Upper lobe of left lung (tissue), 6 donors: ENCODE results near the gene NBPF11. TPM values are rescaled to one million over a fixed set of nuclear protein-coding genes. Genes with fewer than 3 reads are reported as not detected.
"Not testable (repeated sequence)": the region's sequence is repeated elsewhere in the genome, so short reads cannot be mapped to it uniquely, and the experiment has no call there.

ENCODE experiments used
- ATAC-seq, 2 donors: fragments of 200-7000 bp; cut with Tn5 transposase; one replicate each; pipeline ENCODE4 v1.9.1; 2022; ENCODE audit warnings: mild to moderate bottlenecking in 2 of 2, moderate library complexity in 2 of 2; ENCODE audit not compliant: low FRiP score in 2 of 2
- DNase-seq, 2 donors: peaks; one replicate each; pipeline ENCODE4 v3.0.0-alpha.2; 2019 to 2020
- H3K27ac ChIP-seq, 4 donors: fragments of 200-600 bp; sonication (generic); one replicate each; pipeline ENCODE4 v1.5.1; 2016 to 2019
- H3K27me3 ChIP-seq, 4 donors: fragments of 200-600 bp; sonication (generic); one replicate each; pipeline ENCODE4 v1.5.1; 2017 to 2019
- H3K36me3 ChIP-seq, 4 donors: fragments of 200-600 bp; sonication (generic); one replicate each; pipeline ENCODE4 v1.5.1; 2016 to 2019
- H3K4me1 ChIP-seq, 4 donors: fragments of 200-600 bp; sonication (generic); one replicate each; pipeline ENCODE4 v1.5.1; 2018 to 2019
- H3K4me3 ChIP-seq, 4 donors: fragments of 200-600 bp; sonication (generic); one replicate each; pipeline ENCODE4 v1.5.1; 2017 to 2019; ENCODE audit warnings: mild to moderate bottlenecking in 2 of 4, moderate library complexity in 1 of 4
- H3K9me3 ChIP-seq, 4 donors: fragments of 200-600 bp; sonication (generic); one replicate each; pipeline ENCODE4 v1.5.1; 2018 to 2019
- EP300 ChIP-seq, 4 donors: sonication (generic); formaldehyde crosslinking; IDR thresholded peaks; one replicate each; pipeline ENCODE4 v1.5.1; 2017; ENCODE audit warnings: antibody characterized with exemption in 4 of 4, control low read depth in 2 of 4
- POLR2A ChIP-seq, 4 donors: fragments of 450-650 bp; IDR thresholded peaks; one replicate each; pipeline ENCODE4 v1.5.1; 2016 to 2017; ENCODE audit warnings: antibody characterized with exemption in 4 of 4, mild to moderate bottlenecking in 2 of 4
- POLR2AphosphoS5 ChIP-seq, 2 donors: sonication (generic); formaldehyde crosslinking; IDR thresholded peaks; one replicate each; pipeline ENCODE4 v1.5.1; 2017; ENCODE audit warnings: antibody characterized with exemption in 2 of 2
- WGBS, 2 donors: methylation state at CpG; one replicate each; pipeline ENCODE4 v1.1.5; 2017 to 2018; 5-methylcytosine and 5-hydroxymethylcytosine counted together
- total RNA-seq, 6 donors: library from RNA; depleted of rRNA in 4 of 6; stranded (reverse); fragments of >200 nt in 4 of 6; gene quantifications; one replicate each; pipeline versions ENCODE4 v1.1.0 to v1.2.1, GENCODE V29; 2016 to 2021
- TF ChIP-seq, protein P1 (sequence below), 6 experiments: fragments of 450-650 bp in 4 of 6; fragments of 200-600 bp in 2 of 6; sonication (generic) in 2 of 6; IDR thresholded peaks; one replicate each; pipeline ENCODE4 v1.5.1; 2016 to 2019; ENCODE audit warnings: antibody characterized with exemption in 6 of 6
- donor health status: DM: no; HTN: no; CAD: no; lungs with moderate emphysema.
- donor health status: DM: no; HTN: yes; CAD: no; lungs with severe emphysema.

Gene NBPF11
- 10 to 100 TPM in 4 of 6 donors, 1 to 10 TPM in 2; 7.1 to 29.3 (median 13.2) TPM for total RNA-seq

- not testable (repeated sequence) for H3K9me3 ChIP-seq, H3K27me3 ChIP-seq, H3K36me3 ChIP-seq
- Histone ChIP-seq H3K27ac (peak within 1 kb of the TSS; percentile 53 to 84 (median 75)), H3K4me3 (peak within 1 kb of the TSS; percentile 77 to 86 (median 82)), H3K4me1 (peaks cover 0 to 10% (median 3%) of the 10 kb centered on the region in 4 donors)
- WGBS, 2 donors, result 0 to 2% methylated on average over 23 to 30 of the region's 45 CpGs
- DNase-seq, result peak; percentile 92 to 96
- TF ChIP-seq POLR2A (IDR thresholded peaks at IDR 0.05) (peak in 1 of 4 donors; percentile 63), POLR2AphosphoS5 (IDR thresholded peaks at IDR 0.05) (peak in 1 of 2 donors; percentile 76)
- ATAC-seq, result peak; percentile 98 to 99
Measured at GRCh38 chr1:148151911-148152656, at the start of gene NBPF11. TSS of gene NBPF11 (minus strand) at chr1:148152281. CDS start at chr1:148127003, 25,278 bp downstream.

GRCh38 chr1:148197396-148197795, 45.3 kb upstream of the NBPF11 start:
- not testable (repeated sequence) for H3K27ac ChIP-seq, H3K4me1 ChIP-seq, H3K4me3 ChIP-seq, DNase-seq, ATAC-seq, H3K36me3 ChIP-seq, H3K9me3 ChIP-seq, H3K27me3 ChIP-seq
- WGBS, 2 donors, result no CpG with 5 or more reads among the region's 3 CpGs

DNA sequence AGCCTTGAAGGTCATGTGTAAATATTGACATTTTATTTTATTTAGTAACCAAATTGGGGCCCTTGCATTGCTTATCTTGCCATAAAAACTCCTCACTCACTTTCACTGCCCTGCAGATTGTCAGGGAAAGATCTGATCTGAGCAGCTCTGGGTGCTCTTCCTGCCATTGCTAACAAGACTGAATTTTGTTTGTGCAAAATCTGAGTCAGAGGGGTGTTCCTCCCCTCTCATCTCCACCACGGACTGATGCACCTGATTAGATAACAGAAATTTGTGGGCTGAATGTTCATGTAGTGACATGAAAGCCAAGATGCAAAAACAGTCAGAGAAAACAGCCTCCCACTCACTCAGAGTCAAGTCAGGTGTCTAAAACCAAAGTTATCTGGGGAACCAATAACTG, 44.9 kb upstream of the NBPF11 start:
- no CpG with 5 or more reads among the region's 1 CpG for WGBS, 2 donors
- H3K4me1 ChIP-seq, H3K4me3 ChIP-seq, ATAC-seq, H3K27me3 ChIP-seq, DNase-seq, H3K27ac ChIP-seq, H3K9me3 ChIP-seq, H3K36me3 ChIP-seq: not testable (repeated sequence)

- H3K9me3 ChIP-seq, H3K27ac ChIP-seq, DNase-seq, H3K4me3 ChIP-seq, H3K36me3 ChIP-seq, H3K27me3 ChIP-seq, H3K4me1 ChIP-seq: not testable (repeated sequence)
- 86 to 95% methylated on average over 1 of the region's 2 CpGs for WGBS, 2 donors
- peak in 1 of 2 donors; percentile 28 for ATAC-seq
Measured at GRCh38 chr1:148195115-148195514, 43.0 kb upstream of the NBPF11 start.

DNA sequence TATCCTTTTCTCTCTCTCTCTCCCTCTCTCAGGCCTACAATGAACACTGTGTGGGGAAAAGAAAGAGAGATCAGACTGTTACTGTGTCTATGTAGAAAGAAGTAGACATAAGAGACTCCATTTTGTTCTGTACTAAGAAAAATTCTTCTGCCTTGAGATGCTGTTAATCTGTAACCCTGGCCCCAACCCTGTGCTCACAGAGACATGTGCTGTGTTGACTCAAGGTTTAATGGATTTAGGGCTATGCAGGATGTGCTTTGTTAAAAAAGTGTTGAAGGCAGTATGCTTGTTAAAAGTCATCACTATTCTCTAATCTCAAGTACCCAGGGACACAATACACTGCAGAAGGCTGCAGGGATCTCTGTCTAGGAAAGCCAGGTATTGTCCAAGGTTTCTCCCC, 36.7 kb upstream of the NBPF11 start:
- H3K27me3 ChIP-seq, H3K36me3 ChIP-seq, H3K4me1 ChIP-seq, ATAC-seq, DNase-seq, H3K27ac ChIP-seq, H3K4me3 ChIP-seq, H3K9me3 ChIP-seq: not testable (repeated sequence)

DNA sequence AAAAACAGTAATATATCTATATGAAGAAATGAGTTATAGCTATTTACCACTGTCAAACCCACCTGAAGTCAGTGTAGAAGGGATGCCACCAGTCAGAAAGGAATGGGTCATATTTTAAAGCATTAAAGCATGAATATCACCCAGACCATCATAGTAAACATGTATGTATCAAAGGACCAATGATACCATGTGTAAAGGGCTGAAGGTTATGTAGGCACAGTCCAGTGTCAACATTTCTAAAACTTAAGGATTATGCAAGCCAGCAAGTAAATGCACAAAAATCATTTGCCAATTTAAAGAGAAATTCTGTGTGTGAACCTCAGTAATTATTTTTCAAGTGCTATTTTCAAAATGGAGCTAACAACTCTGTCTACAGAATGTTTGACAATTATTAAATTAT, 26.6 kb upstream of the NBPF11 start:
- H3K36me3 ChIP-seq, H3K4me3 ChIP-seq, H3K27ac ChIP-seq, H3K9me3 ChIP-seq, DNase-seq, H3K4me1 ChIP-seq, H3K27me3 ChIP-seq, ATAC-seq: not testable (repeated sequence)

DNA sequence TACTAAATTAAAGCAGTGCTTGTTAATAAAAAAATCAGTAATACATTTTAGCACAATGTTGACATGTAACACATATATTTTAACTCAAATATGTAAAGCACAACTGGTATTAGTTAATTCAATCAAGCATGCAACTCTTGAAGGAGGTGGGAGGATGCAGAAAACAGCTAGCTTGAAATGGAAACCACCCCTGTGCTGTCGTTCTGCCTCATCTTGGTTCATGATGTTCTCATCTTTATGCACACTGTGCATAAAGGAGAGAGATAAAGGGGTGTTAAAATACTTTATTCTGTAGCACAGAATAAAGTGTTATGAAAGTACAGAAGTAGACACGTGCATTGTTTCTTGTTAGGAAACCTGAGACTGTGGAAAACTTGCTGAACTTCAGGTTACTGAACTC, 23.3 kb upstream of the NBPF11 start:
- not testable (repeated sequence) for DNase-seq, ATAC-seq, H3K4me3 ChIP-seq, H3K27ac ChIP-seq, H3K36me3 ChIP-seq, H3K27me3 ChIP-seq, H3K4me1 ChIP-seq, H3K9me3 ChIP-seq
- 78 to 80% methylated on average over 2 of the region's 2 CpGs for WGBS, 2 donors

DNA sequence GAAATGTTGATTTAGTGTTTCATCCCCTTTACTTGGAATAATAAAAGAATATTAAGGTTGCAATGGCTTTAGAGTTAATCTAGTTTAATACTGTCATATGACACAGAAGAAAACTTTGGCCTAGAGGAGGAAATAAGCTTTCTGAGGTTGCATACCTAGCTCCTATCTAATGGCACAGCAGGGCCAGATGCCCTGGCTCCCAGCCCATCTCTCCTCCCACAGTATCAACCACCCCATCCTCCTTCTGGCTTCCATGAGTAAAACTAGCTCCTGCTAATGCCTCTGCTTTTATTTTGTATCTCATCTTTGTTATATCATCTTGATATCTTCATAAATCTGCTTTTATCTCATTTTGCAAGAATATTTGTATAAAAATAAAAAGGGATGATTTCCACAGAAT, 19.9 kb upstream of the NBPF11 start:
- H3K27me3 ChIP-seq, H3K9me3 ChIP-seq, H3K4me3 ChIP-seq, ATAC-seq, H3K4me1 ChIP-seq, H3K27ac ChIP-seq, H3K36me3 ChIP-seq, DNase-seq: not testable (repeated sequence)

- H3K36me3 ChIP-seq, result no peaks in the 10 kb centered on the region
- no peak overlapping the region for H3K4me3 ChIP-seq
- H3K9me3 ChIP-seq, result no peaks in the 10 kb centered on the region
- H3K4me1 ChIP-seq, result no peaks in the 10 kb centered on the region
- ATAC-seq (no peak), DNase-seq (no peak)
- TF ChIP-seq, protein P1, sequence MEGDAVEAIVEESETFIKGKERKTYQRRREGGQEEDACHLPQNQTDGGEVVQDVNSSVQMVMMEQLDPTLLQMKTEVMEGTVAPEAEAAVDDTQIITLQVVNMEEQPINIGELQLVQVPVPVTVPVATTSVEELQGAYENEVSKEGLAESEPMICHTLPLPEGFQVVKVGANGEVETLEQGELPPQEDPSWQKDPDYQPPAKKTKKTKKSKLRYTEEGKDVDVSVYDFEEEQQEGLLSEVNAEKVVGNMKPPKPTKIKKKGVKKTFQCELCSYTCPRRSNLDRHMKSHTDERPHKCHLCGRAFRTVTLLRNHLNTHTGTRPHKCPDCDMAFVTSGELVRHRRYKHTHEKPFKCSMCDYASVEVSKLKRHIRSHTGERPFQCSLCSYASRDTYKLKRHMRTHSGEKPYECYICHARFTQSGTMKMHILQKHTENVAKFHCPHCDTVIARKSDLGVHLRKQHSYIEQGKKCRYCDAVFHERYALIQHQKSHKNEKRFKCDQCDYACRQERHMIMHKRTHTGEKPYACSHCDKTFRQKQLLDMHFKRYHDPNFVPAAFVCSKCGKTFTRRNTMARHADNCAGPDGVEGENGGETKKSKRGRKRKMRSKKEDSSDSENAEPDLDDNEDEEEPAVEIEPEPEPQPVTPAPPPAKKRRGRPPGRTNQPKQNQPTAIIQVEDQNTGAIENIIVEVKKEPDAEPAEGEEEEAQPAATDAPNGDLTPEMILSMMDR (IDR thresholded peaks at IDR 0.05), result no peak
- TF ChIP-seq POLR2AphosphoS5 (IDR thresholded peaks at IDR 0.05), result no peak
- TF ChIP-seq EP300 (IDR thresholded peaks at IDR 0.05), result no peak
- TF ChIP-seq POLR2A (IDR thresholded peaks at IDR 0.05), result no peak
- H3K27me3 ChIP-seq, result no peaks in the 10 kb centered on the region
- no peak overlapping the region for H3K27ac ChIP-seq
- WGBS, 2 donors, result 61 to 63% methylated on average over 4 of the region's 4 CpGs
Measured at GRCh38 chr1:148166558-148167492, 14.7 kb upstream of the NBPF11 start.
